OCI-LY7 (cell line): ENCODE measurements around the gene IQSEC2. TPM values are rescaled to one million over a fixed set of nuclear protein-coding genes. Genes with fewer than 3 reads are reported as not detected.
A peak's percentile ranks its signal among the peaks of the same experiment; 100 is the strongest.

Experiments
- BruUV-seq: library from RNA; stranded (reverse); fragments of 400-500 nt; replicated peaks from 2 replicates; lab custom pipeline; 2021; lab: Mats Ljungman, UMichigan
- CTCF ChIA-PET: fragments of 300-600 bp; sonication (Branson Sonifier 250); formaldehyde crosslinking; loops from one replicate; lab custom pipeline; 2022; ENCODE audit warnings: antibody characterized with exemption; ENCODE audit not compliant: unreplicated experiment; lab: Charles Lee
- POLR2A ChIA-PET: fragments of 300-600 bp; sonication (Branson Sonifier 250); formaldehyde crosslinking; loops from one replicate; lab custom pipeline; 2022; ENCODE audit warnings: antibody characterized with exemption; lab: Charles Lee
- DNase-seq: peaks from one replicate; pipeline ENCODE4 v3.0.0-alpha.2; 2015; ENCODE audit warnings: low spot score
- H2AFZ ChIP-seq: fragments of 200-600 bp; sonication (generic), shearing (Covaris generic); 2 replicates; pipeline ENCODE4 v1.6.1; 2014; ENCODE audit warnings: mild to moderate bottlenecking, antibody characterized with exemption, low read length, moderate library complexity
- H3K27ac ChIP-seq: fragments of 200-600 bp; sonication (generic); 2 replicates; pipeline ENCODE4 v1.5.1; 2014; ENCODE audit warnings: mixed run types, low read depth, mild to moderate bottlenecking, moderate library complexity, low read length, inconsistent platforms; ENCODE audit not compliant: poor library complexity, severe bottlenecking
- H3K36me3 ChIP-seq: fragments of 200-600 bp; sonication (generic); 2 replicates; pipeline ENCODE4 v1.6.1; 2014; ENCODE audit warnings: mild to moderate bottlenecking, antibody characterized with exemption, low read length, moderate library complexity, mixed read lengths; ENCODE audit not compliant: insufficient read depth
- H3K4me1 ChIP-seq: fragments of 200-600 bp; sonication (generic); 2 replicates; pipeline ENCODE4 v1.5.1; 2014; ENCODE audit warnings: mild to moderate bottlenecking, low read length; ENCODE audit not compliant: insufficient read depth, poor library complexity, severe bottlenecking
- H3K4me2 ChIP-seq: fragments of 200-600 bp; sonication (generic); 2 replicates; pipeline ENCODE4 v1.6.1; 2014; ENCODE audit warnings: mild to moderate bottlenecking, low read length
- H3K4me3 ChIP-seq: fragments of 200-600 bp; sonication (generic); 2 replicates; pipeline ENCODE4 v1.5.1; 2014; ENCODE audit warnings: mild to moderate bottlenecking, low read depth, low read length; ENCODE audit not compliant: poor library complexity, severe bottlenecking
- H3K79me2 ChIP-seq: fragments of 200-600 bp; sonication (generic); 2 replicates; pipeline ENCODE4 v1.6.1; 2016; ENCODE audit warnings: low read depth, mild to moderate bottlenecking, low read length, moderate library complexity, mixed read lengths; ENCODE audit not compliant: insufficient read depth
- H3K9me2 ChIP-seq: fragments of 200-600 bp; sonication (generic); 2 replicates; pipeline ENCODE4 v1.6.1; 2016; ENCODE audit warnings: mild to moderate bottlenecking, low read length, mixed read lengths; ENCODE audit not compliant: insufficient read depth
- H3K9me3 ChIP-seq: fragments of 200-600 bp; sonication (generic); 2 replicates; pipeline ENCODE4 v1.6.1; 2014; ENCODE audit warnings: mild to moderate bottlenecking, mixed run types, low read length, mixed read lengths
- H4K20me1 ChIP-seq: fragments of 200-600 bp; sonication (generic); 2 replicates; pipeline ENCODE4 v1.6.1; 2014; ENCODE audit warnings: mild to moderate bottlenecking, antibody characterized with exemption, low read length, moderate library complexity, mixed read lengths; ENCODE audit not compliant: insufficient read depth
- EZH2phosphoT487 ChIP-seq: fragments of 200-600 bp; sonication (generic); IDR thresholded peaks from 2 replicates; pipeline ENCODE4 v1.6.1; 2018; ENCODE audit warnings: low read depth, borderline replicate concordance, mild to moderate bottlenecking, mixed run types, antibody characterized with exemption, low read length, moderate library complexity, mixed read lengths
- intact Hi-C: fragments of 100-400 bp; cut with micrococcal nuclease; formaldehyde crosslinking; loops from one replicate; pipeline ENCODE4 v1.10.0; 2022; ENCODE audit not compliant: unreplicated experiment
- total RNA-seq, 2 experiments: library from RNA; depleted of rRNA in 1 of 2; stranded (reverse); fragments of >200 nt in 1 of 2; shearing (Covaris generic) in 1 of 2; gene quantifications; 2 replicates each; pipeline ENCODE4 v1.2.3, GENCODE V29; 2014 to 2022
- TF ChIP-seq, protein P1 (sequence below): fragments of 200-600 bp; sonication (generic); conservative IDR thresholded peaks from 2 replicates; pipeline ENCODE4 v1.5.1; 2014; ENCODE audit warnings: mild to moderate bottlenecking, antibody characterized with exemption, low read length, moderate library complexity, mixed read lengths

Gene IQSEC2
- total RNA-seq, 2 experiments from 2014 or later = not detected

DNA sequence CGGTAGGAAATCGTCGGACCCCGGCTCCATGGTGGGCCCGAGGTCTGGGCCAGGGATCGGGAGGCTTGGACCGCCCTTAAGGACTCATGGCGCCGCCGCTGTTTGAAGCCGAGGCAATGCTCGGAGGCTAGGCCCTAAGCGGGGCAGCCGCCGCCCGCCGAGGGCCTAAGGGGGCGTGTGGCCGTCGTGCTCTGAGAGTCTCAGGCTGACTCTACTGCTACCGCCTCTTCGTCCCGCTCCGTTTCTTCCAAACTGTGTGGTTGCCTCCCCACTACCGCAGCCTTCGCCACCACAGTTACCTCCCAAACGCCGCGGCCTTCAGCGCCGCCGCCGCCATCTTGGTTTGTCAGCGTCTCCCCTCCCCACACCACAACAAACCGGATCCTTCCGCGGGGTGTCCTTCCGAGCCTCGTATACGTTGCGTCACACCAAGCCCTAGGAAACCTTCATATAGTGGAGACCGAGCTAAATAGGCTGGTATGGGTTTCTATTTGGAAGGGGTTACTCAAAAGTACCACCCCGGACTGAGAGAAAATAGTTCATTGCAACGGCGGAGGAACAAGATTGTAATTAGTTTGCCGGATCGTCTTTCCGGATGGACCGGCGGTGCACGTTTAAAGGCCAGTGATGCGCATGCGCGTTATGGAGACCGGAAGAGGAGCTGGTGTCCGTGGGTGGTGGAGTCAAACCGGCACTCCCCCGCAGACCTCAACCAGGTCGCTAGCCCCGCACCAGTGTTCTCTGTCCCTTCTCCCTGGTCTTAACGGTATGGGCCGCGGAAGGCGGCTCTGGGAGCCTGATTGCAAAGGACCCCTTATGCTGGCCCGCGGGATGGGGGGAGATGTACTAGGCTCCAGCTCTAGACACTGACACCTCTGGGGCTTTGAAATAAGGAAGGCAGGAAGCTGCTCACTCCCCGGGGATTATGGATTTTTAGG, 56.3 kb downstream of the IQSEC2 start, which contains the start of gene KDM5C:
Gene KDM5C (minus strand): TSS at position 348 of the 938 bp plus-strand sequence. CDS start 318 bp downstream, at position 30.
- peaks cover 15% of the 10 kb centered on the region for H4K20me1 ChIP-seq
- H3K4me3 ChIP-seq = peak within 1 kb of the TSS; percentile 100
- H3K27ac ChIP-seq = peak within 1 kb of the TSS; percentile 65
- peak; percentile 94 for DNase-seq
- ChIA-PET CTCF (no interaction called here), POLR2A (interaction anchor here (0.7 to 0.9 kb wide), 3 partner anchors 12 to 25 kb away, joined by 3 read pairs; no protein-coding TSS in a partner anchor)
- no peaks in the 10 kb centered on the region for H3K9me3 ChIP-seq
- no peaks in the 10 kb centered on the region for H3K9me2 ChIP-seq
- H3K36me3 ChIP-seq = peaks cover 32% of the 10 kb centered on the region
- H2AFZ ChIP-seq = peak within 1 kb of the TSS; percentile 79; the same call in 1 of the 2 replicates
- peaks cover 44% of the 10 kb centered on the region for H3K79me2 ChIP-seq
- intact Hi-C loops = loop anchor here (10.0 kb wide), 1 partner anchor 130 kb away; the partner anchor contains the start of gene KANTR
- H3K4me1 ChIP-seq = peaks cover 45% of the 10 kb centered on the region
- no peak for TF ChIP-seq EZH2phosphoT487
- H3K4me2 ChIP-seq = peak within 1 kb of the TSS; percentile 96
- BruUV-seq = TSS peak; percentile 63

DNA sequence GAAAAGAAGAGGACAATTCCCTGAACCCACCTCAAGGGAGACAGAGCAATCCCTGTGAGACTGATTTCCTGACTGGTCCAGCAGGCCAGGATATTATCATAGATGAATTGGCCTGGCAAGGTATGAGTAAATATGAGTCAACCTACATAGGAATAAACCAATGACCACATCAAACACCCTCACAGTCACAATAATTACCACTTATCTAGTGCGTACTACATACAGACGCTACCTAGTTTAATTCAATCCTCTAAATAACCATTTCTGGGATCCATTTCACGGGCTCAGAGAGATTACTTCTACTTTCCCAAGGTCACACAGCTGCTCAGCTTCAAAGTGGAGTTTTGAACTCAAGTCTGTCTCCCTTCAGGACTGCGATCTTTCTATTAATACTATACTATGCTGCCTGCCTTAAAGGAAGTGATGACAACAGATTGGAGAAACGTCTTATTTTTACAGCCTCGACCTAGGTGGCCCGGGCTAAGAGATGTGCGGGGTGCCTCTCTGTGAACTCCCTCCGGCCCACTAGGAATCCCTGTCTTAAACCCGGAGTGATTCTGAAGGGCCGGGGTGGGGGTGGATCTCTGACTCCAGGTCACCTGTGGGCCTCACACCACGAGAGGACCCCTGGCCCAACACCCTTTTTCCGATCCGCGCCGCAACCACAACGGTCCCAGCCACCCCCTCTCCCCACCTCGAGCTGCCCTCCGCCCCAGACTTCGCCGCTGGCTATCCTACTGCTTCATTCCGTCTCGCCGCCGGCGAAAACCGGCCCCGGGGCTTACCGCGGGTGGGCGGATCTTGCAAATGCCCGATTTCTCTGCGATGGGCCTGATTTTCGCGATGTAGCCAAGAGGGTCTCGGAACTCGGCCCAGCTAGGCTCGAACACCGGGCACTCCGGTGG, 57.2 kb downstream of the IQSEC2 start:
- H3K4me1 ChIP-seq = peaks cover 45% of the 10 kb centered on the region
- POLR2A ChIA-PET = interaction anchor here (0.6 to 1.2 kb wide), 2 partner anchors 26 to 905 kb away, joined by 3 to 5 read pairs; no protein-coding TSS in a partner anchor
- TF ChIP-seq, protein P1, sequence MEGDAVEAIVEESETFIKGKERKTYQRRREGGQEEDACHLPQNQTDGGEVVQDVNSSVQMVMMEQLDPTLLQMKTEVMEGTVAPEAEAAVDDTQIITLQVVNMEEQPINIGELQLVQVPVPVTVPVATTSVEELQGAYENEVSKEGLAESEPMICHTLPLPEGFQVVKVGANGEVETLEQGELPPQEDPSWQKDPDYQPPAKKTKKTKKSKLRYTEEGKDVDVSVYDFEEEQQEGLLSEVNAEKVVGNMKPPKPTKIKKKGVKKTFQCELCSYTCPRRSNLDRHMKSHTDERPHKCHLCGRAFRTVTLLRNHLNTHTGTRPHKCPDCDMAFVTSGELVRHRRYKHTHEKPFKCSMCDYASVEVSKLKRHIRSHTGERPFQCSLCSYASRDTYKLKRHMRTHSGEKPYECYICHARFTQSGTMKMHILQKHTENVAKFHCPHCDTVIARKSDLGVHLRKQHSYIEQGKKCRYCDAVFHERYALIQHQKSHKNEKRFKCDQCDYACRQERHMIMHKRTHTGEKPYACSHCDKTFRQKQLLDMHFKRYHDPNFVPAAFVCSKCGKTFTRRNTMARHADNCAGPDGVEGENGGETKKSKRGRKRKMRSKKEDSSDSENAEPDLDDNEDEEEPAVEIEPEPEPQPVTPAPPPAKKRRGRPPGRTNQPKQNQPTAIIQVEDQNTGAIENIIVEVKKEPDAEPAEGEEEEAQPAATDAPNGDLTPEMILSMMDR = no peak
- TF ChIP-seq EZH2phosphoT487 = no peak
- peaks cover 41% of the 10 kb centered on the region for H3K36me3 ChIP-seq
- CTCF ChIA-PET = no interaction called here
- BruUV-seq = no TSS peak
- H3K27ac ChIP-seq = peak overlapping the region; percentile 65
- no peaks in the 10 kb centered on the region for H3K9me3 ChIP-seq
- H4K20me1 ChIP-seq = peaks cover 15% of the 10 kb centered on the region
- peak; percentile 11 for DNase-seq
- peak overlapping the region; percentile 100 for H3K4me3 ChIP-seq
- H3K9me2 ChIP-seq = no peaks in the 10 kb centered on the region
- peak overlapping the region; percentile 96 for H3K4me2 ChIP-seq
- intact Hi-C loops = loop anchor here (10.0 kb wide), 1 partner anchor 129 kb away; the partner anchor contains the start of gene KANTR
- peaks cover 48% of the 10 kb centered on the region for H3K79me2 ChIP-seq
- peak overlapping the region; percentile 79; the same call in 1 of the 2 replicates for H2AFZ ChIP-seq
